ENCODE measurements around the gene MIER1.
"Not testable (repeated sequence)": the region's sequence is repeated elsewhere in the genome, so short reads cannot be mapped to it uniquely, and the experiment has no call there.

MIER1 gene

GRCh38 chr1:66938613-66939012 is 13.8 kb downstream of the MIER1 start:
- DNase-seq (ENCODE audit: low spot score) = no peak

GRCh38 chr1:66940981-66941380 is 16.2 kb downstream of the MIER1 start:
- DNase-seq (ENCODE audit: low spot score) = no peak

DNA sequence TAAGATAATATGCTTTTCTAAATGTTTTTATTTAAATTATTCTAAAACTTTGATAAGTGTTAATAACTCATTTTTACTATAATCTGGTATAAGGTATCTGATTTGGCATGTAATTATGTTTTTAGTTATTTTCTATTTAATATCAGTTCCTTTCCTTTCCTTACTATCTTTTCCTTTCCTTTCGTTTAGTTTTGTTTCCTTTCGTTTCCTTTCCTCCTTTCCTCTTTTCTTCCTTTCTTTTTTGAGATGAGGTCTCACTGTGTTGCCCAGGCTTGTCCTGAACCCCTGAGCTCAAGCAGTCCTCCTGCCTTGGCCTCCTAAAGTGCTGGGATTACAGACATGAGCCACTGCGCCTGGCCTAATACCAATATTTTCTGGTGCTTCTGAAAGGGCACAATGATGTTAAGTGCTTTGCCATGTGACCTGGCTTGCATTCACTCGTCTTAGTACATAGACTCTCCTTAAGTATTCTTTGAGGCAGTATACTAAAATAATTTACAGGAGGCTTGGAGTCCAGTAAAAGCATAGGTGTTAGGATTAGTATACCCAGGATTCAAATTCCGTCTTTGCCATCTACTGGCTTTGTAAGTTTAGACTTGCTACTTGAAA is 18.7 kb downstream of the MIER1 start:
- DNase-seq (ENCODE audit: low spot score) = no peak

DNA sequence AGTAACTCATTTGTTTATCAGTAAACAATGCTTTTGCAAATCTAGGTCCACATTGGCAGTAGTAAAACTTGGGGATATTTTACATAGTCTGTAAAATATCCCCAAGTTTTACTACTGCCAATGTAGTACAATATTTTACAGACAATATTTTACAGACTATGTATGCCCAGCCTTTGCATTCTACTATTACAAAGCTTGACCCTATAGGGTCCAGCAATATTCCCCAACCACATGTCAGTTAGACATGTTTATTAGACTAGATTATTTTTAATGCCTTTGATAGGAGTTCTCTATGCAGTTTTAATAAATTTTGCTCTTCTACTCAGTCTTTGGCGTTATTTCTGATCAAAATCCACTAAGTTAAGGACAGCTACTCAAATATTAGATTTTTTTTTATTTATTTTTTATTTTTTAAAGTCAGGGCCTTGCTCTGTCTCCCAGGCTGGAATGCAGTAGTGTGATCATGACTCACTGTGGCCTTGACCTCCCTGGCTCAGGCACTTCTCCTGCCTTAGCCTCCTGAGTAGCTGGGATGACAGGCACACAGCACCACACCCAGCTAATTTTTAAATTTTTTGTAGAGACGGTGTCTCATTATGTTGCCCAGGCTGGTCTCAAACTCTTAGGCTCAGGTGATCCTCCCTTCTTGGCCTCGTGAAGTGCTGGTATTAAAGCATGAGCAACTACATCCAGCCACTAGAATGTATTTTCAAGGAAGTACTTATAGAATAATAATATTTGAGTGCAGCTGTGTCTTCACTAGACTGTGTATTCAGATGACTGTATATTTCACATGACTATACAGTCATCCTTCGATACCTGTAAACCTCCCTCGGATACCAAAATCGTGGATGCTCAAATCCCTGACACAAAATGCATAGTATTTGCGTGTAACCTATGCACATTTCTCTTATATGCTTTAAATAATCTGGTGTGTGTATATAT is 19.8 kb downstream of the MIER1 start:
- DNase-seq (ENCODE audit: low spot score) = no peak

GRCh38 chr1:66945316-66945715 is 20.5 kb downstream of the MIER1 start:
- DNase-seq (ENCODE audit: low spot score) = no peak

GRCh38 chr1:66947267-66947666 is 22.5 kb downstream of the MIER1 start:
- no peak for DNase-seq (ENCODE audit: low spot score)

DNA sequence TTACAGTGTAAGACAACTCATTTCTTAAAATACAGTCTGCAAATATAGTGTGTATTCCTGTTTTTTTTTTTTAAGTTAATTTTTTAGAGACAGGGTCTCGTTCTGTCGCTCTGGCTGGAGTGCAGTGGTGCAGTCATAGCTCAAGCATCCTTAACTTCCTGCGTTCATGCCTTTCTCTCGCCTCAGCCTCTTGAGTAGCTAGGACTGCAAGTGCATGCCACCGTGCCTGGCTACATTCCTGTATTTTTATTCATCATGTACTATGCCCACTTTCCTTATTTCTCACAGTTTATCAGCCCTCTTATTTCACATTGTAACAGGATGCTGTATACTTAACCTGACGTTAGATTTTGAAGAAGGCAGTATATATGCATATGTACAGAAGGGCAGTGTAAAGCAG is 26.7 kb downstream of the MIER1 start:
- no peak for DNase-seq (ENCODE audit: low spot score)

GRCh38 chr1:66954208-66954607 is 29.4 kb downstream of the MIER1 start:
- DNase-seq (ENCODE audit: low spot score) = no peak

DNA sequence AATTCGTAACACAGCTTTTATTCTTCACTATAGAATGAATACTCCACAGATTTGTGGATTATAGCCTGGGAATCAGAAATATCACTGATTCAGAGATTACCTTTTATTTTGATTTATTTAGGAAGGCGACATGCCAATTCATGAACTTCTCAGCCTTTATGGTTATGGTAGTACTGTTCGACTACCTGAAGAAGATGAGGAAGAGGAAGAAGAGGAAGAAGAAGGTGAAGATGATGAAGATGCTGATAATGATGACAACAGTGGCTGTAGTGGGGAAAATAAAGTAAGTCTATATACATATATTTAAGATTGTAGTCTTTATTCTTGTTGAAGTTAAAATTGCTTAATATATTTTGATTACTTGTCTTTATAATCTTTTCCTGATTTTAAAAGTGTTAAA is 33.1 kb downstream of the MIER1 start:
- no peak for DNase-seq (ENCODE audit: low spot score)

DNA sequence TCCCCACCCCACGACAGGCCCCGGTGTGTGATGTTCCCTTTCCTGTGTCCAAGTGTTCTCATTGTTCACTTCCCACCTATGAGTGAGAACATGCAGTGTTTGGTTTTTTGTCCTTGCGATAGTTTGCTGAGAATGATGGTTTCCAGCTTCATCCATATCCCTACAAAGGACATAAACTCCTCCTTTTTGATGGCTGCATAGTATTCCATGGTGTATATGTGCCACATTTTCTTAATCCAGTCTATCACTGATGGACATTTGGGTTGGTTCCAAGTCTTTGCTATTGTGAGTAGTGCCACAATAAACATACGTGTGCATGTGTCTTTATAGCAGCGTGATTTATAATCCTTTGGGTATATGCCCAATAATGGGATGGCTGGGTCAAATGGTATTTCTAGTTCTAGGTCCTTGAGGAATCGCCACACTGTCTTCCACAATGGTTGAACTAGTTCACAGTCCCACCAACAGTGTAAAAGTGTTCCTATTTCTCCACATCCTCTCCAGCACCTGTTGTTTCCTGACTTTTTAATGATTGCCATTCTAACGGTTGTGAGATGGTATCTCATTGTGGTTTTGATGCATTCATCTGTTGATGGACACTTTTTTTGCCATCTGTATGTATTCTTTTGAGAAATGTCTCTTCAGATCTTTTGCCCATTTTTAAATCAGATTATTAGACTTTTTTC is 41.5 kb downstream of the MIER1 start:
- DNase-seq (ENCODE audit: low spot score) = not testable (repeated sequence)

- no peak for DNase-seq (ENCODE audit: low spot score)
Measured at GRCh38 chr1:66968574-66968973, 43.8 kb downstream of the MIER1 start.

- no peak for DNase-seq (ENCODE audit: low spot score)
Measured at GRCh38 chr1:66978201-66978600, 53.4 kb downstream of the MIER1 start.

DNA sequence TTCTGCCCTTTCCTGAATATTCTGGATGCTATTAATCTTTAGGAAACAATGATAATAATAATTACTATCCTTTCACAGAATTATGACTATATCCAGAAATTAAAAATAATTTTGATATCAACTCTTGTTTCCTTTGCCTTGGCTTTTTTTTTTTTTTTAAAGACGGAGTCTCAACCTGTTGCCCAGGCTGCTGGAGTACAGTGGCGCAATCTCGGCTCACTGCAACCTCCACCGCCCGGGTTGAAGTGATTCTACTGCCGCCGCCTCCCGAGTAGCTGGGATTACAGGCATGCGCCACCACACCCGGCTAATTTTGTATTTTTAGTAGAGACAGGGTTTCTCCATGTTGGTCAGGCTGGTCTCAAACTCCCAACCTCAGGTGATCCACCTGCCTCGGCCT is 54.8 kb downstream of the MIER1 start:
- not testable (repeated sequence) for DNase-seq (ENCODE audit: low spot score)

GRCh38 chr1:66980745-66981367 is 56.1 kb downstream of the MIER1 start:
- DNase-seq (ENCODE audit: low spot score) = no peak

GRCh38 chr1:66981679-66982078 is 56.9 kb downstream of the MIER1 start:
- DNase-seq (ENCODE audit: low spot score) = no peak

DNA sequence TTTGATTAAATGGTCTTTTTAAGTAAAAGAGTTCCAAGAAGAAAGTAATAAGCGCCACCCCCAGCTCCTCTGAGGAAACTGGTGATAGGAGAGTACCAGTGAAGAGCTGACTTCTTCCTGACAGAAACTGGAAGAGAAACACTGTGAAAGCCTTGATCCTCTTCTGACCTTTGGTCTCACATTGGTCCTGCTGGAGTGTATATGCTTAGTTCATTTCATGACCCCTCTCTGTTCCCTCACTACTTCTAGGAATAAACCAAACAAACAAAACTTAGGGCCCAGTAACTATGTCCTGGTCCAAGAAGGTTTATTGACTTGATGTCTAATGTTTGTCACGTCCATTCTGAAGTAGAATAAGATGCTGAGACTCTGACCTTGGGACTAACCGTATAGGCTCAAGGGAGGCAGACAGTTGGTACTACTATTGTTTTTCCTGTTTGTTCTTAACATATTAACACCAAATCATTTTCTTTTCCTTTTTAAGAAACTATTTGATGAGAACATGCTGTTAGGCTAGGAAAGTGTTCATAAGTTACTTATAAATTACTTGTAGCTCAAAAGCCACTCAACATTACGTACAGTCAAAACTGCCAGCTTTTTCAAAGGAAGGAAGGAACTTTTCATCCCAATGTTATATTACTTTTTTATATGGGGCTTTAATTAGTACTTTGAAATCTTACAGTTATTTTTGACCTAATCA is 57.9 kb downstream of the MIER1 start:
- DNase-seq (ENCODE audit: low spot score) = no peak

GRCh38 chr1:66984491-66984890 is 59.7 kb downstream of the MIER1 start:
- no peak for DNase-seq (ENCODE audit: low spot score)

- no peak for DNase-seq (ENCODE audit: low spot score)
Measured at GRCh38 chr1:66985835-66986234, 61.0 kb downstream of the MIER1 start.

- no peak for DNase-seq (ENCODE audit: low spot score)
Measured at GRCh38 chr1:66993076-66993475, 68.3 kb downstream of the MIER1 start.

DNA sequence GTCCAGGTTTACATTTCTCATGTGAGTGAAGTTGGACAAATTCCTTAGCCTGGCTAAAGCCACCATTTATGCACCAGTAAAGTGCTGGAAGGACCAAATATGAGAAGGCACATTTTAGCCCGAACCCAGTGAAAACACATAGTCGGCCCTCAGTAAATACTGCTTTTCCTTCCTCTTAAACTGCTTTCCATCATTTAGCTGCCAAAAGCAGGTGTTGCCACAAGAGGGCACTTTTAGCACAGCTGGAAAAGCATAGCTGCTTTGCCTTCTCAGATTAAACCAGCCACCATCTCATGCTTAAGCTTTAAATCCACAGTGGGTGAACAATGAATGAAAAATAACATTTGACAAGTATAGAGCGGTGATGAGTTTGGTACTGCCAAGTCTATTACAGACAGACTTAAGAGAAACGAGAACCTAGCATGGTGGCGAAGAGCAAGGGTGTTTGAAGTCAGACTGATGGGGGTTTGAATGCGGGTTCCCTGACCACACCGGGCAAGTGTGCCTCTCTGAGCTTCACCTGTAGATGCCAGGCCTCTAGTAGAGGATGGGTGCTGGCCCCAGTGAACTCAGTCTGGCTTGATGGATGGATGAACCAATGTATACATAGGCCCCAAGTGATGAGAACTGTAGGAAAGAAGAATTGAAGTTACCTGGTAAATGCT is 71.4 kb downstream of the MIER1 start:
- peak; percentile 66 for DNase-seq (ENCODE audit: low spot score)

GRCh38 chr1:66998972-66999371 is 74.2 kb downstream of the MIER1 start:
- no peak for DNase-seq (ENCODE audit: low spot score)
